ENCODE results near the gene LRRC8C.

Gene LRRC8C

GRCh38 chr1:89739013-89739843 lies 106.3 kb downstream of the LRRC8C start:
- no peak overlapping the region for H3K4me3 ChIP-seq (ENCODE audit: low read length, poor library complexity, severe bottlenecking)
- no peaks in the 10 kb centered on the region for H3K27me3 ChIP-seq (ENCODE audit: insufficient read depth, low read length, poor library complexity, severe bottlenecking)
- no peaks in the 10 kb centered on the region for H4K20me1 ChIP-seq (ENCODE audit: insufficient read depth, low read length, poor library complexity, severe bottlenecking)
- no peak overlapping the region for H3K4me2 ChIP-seq (ENCODE audit: low read depth, low read length, poor library complexity, severe bottlenecking)
- H3K4me1 ChIP-seq (ENCODE audit: insufficient read depth, low read length, poor library complexity, severe bottlenecking), result peaks cover 22% of the 10 kb centered on the region
- no peak overlapping the region for H2AFZ ChIP-seq (ENCODE audit: low read length)
- no peaks in the 10 kb centered on the region for H3K79me2 ChIP-seq (ENCODE audit: insufficient read depth, low read length)
- no peaks in the 10 kb centered on the region for H3K9me3 ChIP-seq (ENCODE audit: insufficient read depth, low read depth, low read length)
- H3K9me2 ChIP-seq (replicated peaks; ENCODE audit: low read depth, low read length), result no peaks in the 10 kb centered on the region
- H3K36me3 ChIP-seq (ENCODE audit: insufficient read depth, low read length), result no peaks in the 10 kb centered on the region
- no peak for TF ChIP-seq EZH2phosphoT487 (IDR thresholded peaks at IDR 0.05; ENCODE audit: borderline replicate concordance)
- TF ChIP-seq, protein P1, sequence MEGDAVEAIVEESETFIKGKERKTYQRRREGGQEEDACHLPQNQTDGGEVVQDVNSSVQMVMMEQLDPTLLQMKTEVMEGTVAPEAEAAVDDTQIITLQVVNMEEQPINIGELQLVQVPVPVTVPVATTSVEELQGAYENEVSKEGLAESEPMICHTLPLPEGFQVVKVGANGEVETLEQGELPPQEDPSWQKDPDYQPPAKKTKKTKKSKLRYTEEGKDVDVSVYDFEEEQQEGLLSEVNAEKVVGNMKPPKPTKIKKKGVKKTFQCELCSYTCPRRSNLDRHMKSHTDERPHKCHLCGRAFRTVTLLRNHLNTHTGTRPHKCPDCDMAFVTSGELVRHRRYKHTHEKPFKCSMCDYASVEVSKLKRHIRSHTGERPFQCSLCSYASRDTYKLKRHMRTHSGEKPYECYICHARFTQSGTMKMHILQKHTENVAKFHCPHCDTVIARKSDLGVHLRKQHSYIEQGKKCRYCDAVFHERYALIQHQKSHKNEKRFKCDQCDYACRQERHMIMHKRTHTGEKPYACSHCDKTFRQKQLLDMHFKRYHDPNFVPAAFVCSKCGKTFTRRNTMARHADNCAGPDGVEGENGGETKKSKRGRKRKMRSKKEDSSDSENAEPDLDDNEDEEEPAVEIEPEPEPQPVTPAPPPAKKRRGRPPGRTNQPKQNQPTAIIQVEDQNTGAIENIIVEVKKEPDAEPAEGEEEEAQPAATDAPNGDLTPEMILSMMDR (conservative IDR thresholded peaks at IDR 0.05; ENCODE audit: low read length), result no peak
- no peaks in the 10 kb centered on the region for H3F3A ChIP-seq (ENCODE audit: low read depth)
- H3K9ac ChIP-seq (ENCODE audit: low read depth, low read length, poor library complexity, severe bottlenecking), result no peak overlapping the region

GRCh38 chr1:89739844-89740216 lies 106.9 kb downstream of the LRRC8C start:
- Histone ChIP-seq H3K36me3 (ENCODE audit: insufficient read depth, low read length) (no peaks in the 10 kb centered on the region), H3K9ac (ENCODE audit: low read depth, low read length, poor library complexity, severe bottlenecking) (no peak overlapping the region), H2AFZ (ENCODE audit: low read length) (no peak overlapping the region)

GRCh38 chr1:89743788-89744187 lies 110.9 kb downstream of the LRRC8C start:
- H3K9ac ChIP-seq (ENCODE audit: low read depth, low read length, poor library complexity, severe bottlenecking), result no peak overlapping the region
- H3K36me3 ChIP-seq (ENCODE audit: insufficient read depth, low read length), result no peaks in the 10 kb centered on the region
- no peak for TF ChIP-seq EZH2phosphoT487 (IDR thresholded peaks at IDR 0.05; ENCODE audit: borderline replicate concordance)
- TF ChIP-seq, protein P1 (conservative IDR thresholded peaks at IDR 0.05; ENCODE audit: low read length), result no peak
- peaks cover 22% of the 10 kb centered on the region for H3K4me1 ChIP-seq (ENCODE audit: insufficient read depth, low read length, poor library complexity, severe bottlenecking)
- no peaks in the 10 kb centered on the region for H3K9me2 ChIP-seq (replicated peaks; ENCODE audit: low read depth, low read length)
- H3K27me3 ChIP-seq (ENCODE audit: insufficient read depth, low read length, poor library complexity, severe bottlenecking), result no peaks in the 10 kb centered on the region
- H3K79me2 ChIP-seq (ENCODE audit: insufficient read depth, low read length), result no peaks in the 10 kb centered on the region
- no peak overlapping the region for H2AFZ ChIP-seq (ENCODE audit: low read length)
- H3F3A ChIP-seq (ENCODE audit: low read depth), result no peaks in the 10 kb centered on the region; the same call in 1 of the 2 replicates
- no peak overlapping the region for H3K4me2 ChIP-seq (ENCODE audit: low read depth, low read length, poor library complexity, severe bottlenecking)
- no peaks in the 10 kb centered on the region for H4K20me1 ChIP-seq (ENCODE audit: insufficient read depth, low read length, poor library complexity, severe bottlenecking)
- H3K4me3 ChIP-seq (ENCODE audit: low read length, poor library complexity, severe bottlenecking), result no peak overlapping the region
- no peaks in the 10 kb centered on the region for H3K9me3 ChIP-seq (ENCODE audit: insufficient read depth, low read depth, low read length)

More at GRCh38 chr1:89739844-89740216, 106.9 kb downstream of the LRRC8C start:
- Histone ChIP-seq H3K4me2 (ENCODE audit: low read depth, low read length, poor library complexity, severe bottlenecking) (no peak overlapping the region), H3F3A (ENCODE audit: low read depth) (no peaks in the 10 kb centered on the region), H3K79me2 (ENCODE audit: insufficient read depth, low read length) (no peaks in the 10 kb centered on the region), H4K20me1 (ENCODE audit: insufficient read depth, low read length, poor library complexity, severe bottlenecking) (no peaks in the 10 kb centered on the region), H3K9me2 (replicated peaks; ENCODE audit: low read depth, low read length) (no peaks in the 10 kb centered on the region), H3K27me3 (ENCODE audit: insufficient read depth, low read length, poor library complexity, severe bottlenecking) (no peaks in the 10 kb centered on the region), H3K4me3 (ENCODE audit: low read length, poor library complexity, severe bottlenecking) (no peak overlapping the region), H3K9me3 (ENCODE audit: insufficient read depth, low read depth, low read length) (no peaks in the 10 kb centered on the region), H3K4me1 (ENCODE audit: insufficient read depth, low read length, poor library complexity, severe bottlenecking) (peaks cover 22% of the 10 kb centered on the region)
- TF ChIP-seq, protein P1 (conservative IDR thresholded peaks at IDR 0.05; ENCODE audit: low read length), result no peak
